ENCODE results near the gene FAM98B.
"Not testable (repeated sequence)": the region's sequence is repeated elsewhere in the genome, so short reads cannot be mapped to it uniquely, and the experiment has no call there.

The FAM98B gene

GRCh38 chr15:38453971-38454695 lies at the start of gene FAM98B:
Gene FAM98B, plus strand, starts transcription at chr15:38454127. Its CDS starts 35 bp downstream, at chr15:38454162.
- peak; percentile 86 for DNase-seq (ENCODE audit: low spot score)

DNA sequence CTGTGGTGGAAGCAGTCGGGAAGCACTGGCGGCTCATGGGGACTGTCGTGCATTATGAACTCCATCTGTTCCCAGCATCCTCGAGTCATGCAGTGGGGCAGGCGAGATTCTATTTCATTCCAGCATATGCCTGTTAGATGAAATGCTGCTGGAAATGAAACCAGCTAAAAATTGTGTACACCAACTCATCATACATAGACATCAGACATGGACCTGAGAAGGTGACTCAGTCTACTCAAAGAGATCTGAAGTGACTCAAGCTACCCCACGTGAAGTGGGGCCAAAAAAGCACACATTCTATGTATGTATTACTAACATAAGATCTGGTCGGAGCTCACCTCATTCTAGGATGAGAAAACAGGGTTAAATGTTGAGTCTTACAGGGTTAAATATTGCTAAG lies 47.5 kb upstream of the FAM98B start:
- DNase-seq (ENCODE audit: low spot score): no peak

- no peak for DNase-seq (ENCODE audit: low spot score)
These were observed 45.4 kb upstream of the FAM98B start for GRCh38 chr15:38408576-38408975.

DNA sequence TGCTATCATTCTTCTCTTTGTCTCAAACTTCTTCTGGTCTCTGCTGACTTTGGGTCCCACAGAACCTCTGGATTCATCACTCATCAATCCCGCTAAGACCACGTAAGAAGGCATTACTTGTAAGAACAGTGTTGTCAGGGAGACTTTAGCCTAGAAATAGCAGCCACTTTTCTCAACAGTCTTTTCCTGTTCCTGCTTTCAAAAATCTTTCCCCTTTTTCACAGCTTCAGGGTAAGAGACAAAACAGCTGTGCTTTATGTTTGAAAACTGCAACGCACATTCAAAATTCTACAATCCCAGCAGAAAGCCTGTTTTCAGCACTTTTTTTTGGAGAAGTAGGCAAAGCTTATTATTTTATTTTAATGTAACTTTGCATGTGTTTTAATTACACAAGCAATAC lies 42.0 kb upstream of the FAM98B start:
- DNase-seq (ENCODE audit: low spot score): no peak

- DNase-seq (ENCODE audit: low spot score): no peak
These were observed 41.5 kb upstream of the FAM98B start for GRCh38 chr15:38412466-38412865.

DNA sequence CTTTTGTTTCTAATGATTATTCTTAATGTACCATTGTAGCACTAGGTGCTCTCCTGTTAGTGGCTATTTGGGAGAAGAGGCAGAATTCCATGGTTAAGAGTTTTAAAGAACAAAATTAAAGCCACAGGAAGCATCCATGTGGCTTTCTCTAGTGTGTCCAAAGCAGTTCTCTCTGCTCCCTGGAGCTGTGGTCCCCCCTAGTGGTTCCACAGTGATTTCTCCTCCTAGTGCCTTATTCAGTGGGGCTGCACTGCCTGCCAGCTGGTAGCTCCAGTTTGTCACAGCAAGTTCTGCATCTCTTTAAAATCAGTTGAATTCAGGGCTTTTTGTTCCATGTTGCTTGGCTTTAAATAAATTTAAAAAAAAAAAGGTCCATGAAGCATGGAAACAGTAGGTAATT lies 39.6 kb upstream of the FAM98B start:
- DNase-seq (ENCODE audit: low spot score): peak; percentile 62

- no peak for DNase-seq (ENCODE audit: low spot score)
These were observed 32.7 kb upstream of the FAM98B start for GRCh38 chr15:38421069-38421690.

- no peak for DNase-seq (ENCODE audit: low spot score)
These were observed 29.8 kb upstream of the FAM98B start for GRCh38 chr15:38424101-38424552.

DNA sequence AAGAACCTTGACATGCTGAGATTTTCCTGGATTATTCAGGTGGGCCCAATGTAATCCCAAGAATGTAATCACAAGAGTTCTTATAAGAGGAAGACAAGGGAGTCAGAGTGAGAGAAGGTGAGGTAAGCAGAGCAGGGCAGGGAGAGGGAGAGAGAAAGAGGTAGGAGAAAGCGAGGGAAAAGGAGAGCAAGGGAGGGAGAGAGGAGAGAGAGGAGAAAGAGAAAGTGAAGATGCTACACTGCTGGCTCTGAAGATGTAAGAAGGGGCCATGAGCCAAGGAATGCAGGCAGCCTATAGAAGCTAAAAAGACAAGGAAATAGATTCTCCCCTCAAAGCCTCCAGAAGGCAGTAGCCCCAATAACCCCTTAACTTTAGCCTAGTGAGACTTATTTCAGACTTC lies 28.7 kb upstream of the FAM98B start:
- no peak for DNase-seq (ENCODE audit: low spot score)

- peak; percentile 14 for DNase-seq (ENCODE audit: low spot score)
These were observed 26.5 kb upstream of the FAM98B start for GRCh38 chr15:38427380-38427779.

DNA sequence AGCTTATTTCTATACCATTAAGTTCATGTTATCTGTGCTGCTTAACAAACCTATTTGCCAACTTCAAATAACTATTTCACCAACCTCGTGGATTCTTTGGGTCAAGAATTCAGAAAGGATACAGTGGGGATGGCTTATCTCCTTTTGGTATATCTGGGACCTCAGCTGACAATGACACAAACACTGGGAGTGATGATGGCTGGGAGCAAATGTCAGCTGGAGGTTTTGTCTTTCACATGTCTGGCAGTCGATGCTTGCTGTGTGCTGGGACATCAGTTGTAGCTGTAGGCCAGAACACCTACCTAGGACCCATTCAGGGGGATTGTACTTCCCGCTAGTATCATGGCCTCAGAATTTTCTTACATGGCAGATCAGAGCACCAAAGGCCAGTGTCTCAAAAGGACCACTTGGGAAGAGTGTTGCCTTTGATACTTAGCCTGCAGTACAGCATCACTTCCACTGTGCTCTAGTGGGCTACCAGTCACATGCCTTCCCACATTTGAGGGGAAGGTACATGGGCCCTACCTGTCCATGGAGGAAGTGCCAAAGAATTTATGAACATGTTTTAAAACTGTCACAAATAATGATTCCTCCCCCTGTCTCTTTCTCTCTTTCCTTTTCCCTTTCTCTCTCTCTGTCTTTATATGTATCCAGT lies 23.7 kb upstream of the FAM98B start:
- no peak for DNase-seq (ENCODE audit: low spot score)

- DNase-seq (ENCODE audit: low spot score): no peak
These were observed 16.9 kb upstream of the FAM98B start for GRCh38 chr15:38436993-38437392.

- DNase-seq (ENCODE audit: low spot score): not testable (repeated sequence)
These were observed 16.3 kb upstream of the FAM98B start for GRCh38 chr15:38437603-38438002.

DNA sequence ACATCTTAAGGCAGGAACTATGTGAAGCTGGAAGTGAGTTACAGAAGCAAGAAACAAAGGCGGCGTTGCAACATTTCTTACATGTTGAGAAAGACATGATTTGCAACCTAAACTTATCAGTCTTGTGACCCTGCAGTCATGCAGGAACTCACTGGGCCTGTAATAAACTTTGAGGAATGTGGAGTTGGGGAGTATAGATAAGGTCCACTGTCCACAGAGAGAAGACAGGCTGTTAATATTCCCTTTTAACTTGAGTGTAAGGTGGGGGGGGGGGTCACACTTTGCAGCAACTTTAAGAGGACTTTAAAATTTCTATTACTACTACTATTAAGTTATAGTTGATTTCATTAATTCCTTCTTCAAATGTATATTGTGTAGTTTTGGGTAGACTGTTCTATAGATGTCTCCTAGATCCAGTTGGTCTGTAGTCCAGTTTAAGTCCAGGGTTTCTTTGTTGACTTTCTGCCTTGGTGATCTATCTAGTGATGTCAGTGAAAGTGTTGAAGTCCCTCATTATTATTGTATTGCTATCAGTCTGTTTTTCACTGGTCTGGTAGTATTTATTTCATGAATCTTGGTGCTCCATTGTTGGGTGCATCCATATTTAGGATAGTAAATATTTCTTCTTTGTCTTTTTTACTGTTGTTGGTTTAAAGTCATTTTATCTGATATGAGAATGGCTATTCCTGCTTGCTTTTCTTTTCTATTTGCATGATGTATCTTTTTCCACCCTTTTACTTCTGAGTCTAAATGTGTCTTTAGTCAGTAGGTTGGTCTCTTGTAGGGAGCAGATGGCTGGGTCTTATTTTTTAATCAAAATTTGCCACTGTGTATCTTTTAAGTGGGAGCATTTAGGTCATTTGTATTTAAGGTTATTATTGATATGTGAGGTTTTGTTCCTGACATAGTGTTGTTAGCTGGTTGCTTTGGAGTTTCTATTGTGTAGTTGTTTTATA lies 15.6 kb upstream of the FAM98B start:
- no peak for DNase-seq (ENCODE audit: low spot score)

- peak; percentile 71 for DNase-seq (ENCODE audit: low spot score)
These were observed 13.4 kb upstream of the FAM98B start for GRCh38 chr15:38440353-38441129.

DNA sequence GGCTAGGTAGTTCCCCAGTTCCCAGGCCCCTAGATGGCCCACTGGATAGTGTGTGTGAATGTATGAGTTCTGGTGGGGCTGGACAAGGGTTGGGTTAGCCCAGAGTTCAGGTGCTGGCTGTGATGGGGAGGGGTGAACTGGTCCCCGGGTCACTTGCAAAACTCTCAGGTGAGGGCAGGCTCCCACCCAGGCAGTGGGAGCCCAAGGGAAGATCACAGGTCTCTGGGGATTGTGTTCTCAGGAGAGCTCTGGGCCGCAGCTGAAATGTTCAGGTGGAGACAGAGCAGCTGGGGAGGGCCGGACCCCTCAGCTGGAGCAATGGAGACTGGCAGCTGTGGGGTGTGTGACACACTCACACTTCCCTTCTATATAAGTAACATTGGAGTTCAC lies 12.8 kb upstream of the FAM98B start:
- DNase-seq (ENCODE audit: low spot score): no peak

- DNase-seq (ENCODE audit: low spot score): no peak
These were observed 766 bp downstream of the FAM98B start for GRCh38 chr15:38454696-38455090.

- no peak for DNase-seq (ENCODE audit: low spot score)
These were observed 1.2 kb downstream of the FAM98B start for GRCh38 chr15:38455092-38455491.

DNA sequence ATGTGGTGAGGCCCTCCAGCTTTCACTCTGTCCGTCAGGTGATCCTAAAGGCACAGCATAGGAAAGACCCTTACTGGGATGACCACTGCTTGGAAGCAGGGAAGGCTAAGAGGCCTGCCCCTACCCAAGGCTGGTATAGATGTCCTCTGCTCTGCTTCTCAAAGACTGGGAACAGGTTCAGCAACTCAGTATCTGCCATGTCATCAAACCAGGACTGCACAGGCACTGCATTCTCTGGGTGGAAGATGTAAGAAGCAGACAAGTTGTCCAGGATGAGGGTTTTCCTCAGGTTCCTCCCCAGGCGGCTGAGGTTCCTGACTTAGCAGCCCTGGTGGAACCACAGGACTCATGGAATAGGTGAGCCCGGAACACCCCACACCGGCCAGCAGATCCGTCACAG lies 4.7 kb downstream of the FAM98B start:
- DNase-seq (ENCODE audit: low spot score): no peak

GRCh38 chr15:38459480-38459879 lies 5.6 kb downstream of the FAM98B start:
- DNase-seq (ENCODE audit: low spot score): no peak

GRCh38 chr15:38460543-38460942 lies 6.6 kb downstream of the FAM98B start:
- DNase-seq (ENCODE audit: low spot score): no peak
